Sigmoid colon (tissue), 7 donors: ENCODE data around the gene LPGAT1. TPM values are rescaled to one million over a fixed set of nuclear protein-coding genes. Genes with fewer than 3 reads are reported as not detected.
A peak's percentile ranks its signal among the peaks of the same experiment; 100 is the strongest.
"Not testable (repeated sequence)": the region's sequence is repeated elsewhere in the genome, so short reads cannot be mapped to it uniquely, and the experiment has no call there.

Experiments used
- DNase-seq: peaks from one replicate; pipeline ENCODE4 v3.0.0-alpha.2; 2019
- H3K27ac ChIP-seq, 4 donors: fragments of 200-600 bp; sonication (generic); one replicate each; pipeline ENCODE4 v1.5.1; 2016 to 2019; ENCODE audit warnings: mild to moderate bottlenecking in 1 of 4
- H3K27me3 ChIP-seq, 3 donors: fragments of 200-600 bp; sonication (generic); one replicate each; pipeline ENCODE4 v1.5.1; 2019; ENCODE audit warnings: mild to moderate bottlenecking in 1 of 3
- H3K36me3 ChIP-seq, 4 donors: fragments of 200-600 bp; sonication (generic); one replicate each; pipeline ENCODE4 v1.5.1; 2016 to 2019
- H3K4me1 ChIP-seq, 4 donors: fragments of 200-600 bp; sonication (generic); one replicate each; pipeline ENCODE4 v1.5.1; 2017 to 2019
- H3K4me3 ChIP-seq, 4 donors: fragments of 200-600 bp; sonication (generic); one replicate each; pipeline ENCODE4 v1.5.1; 2017 to 2019; ENCODE audit warnings: mild to moderate bottlenecking in 2 of 4, moderate library complexity in 1 of 4
- H3K9me3 ChIP-seq, 4 donors: fragments of 200-600 bp in 3 of 4; sonication (generic) in 3 of 4; one replicate each; pipeline versions ENCODE4 v1.5.1 to v1.6.1; 2013 to 2019
- EP300 ChIP-seq, 4 donors: sonication (generic); formaldehyde crosslinking; IDR thresholded peaks; one replicate each; pipeline ENCODE4 v1.6.1; 2017; ENCODE audit warnings: antibody characterized with exemption in 4 of 4
- POLR2A ChIP-seq, 2 donors: fragments of 450-650 bp; IDR thresholded peaks; one replicate each; pipeline ENCODE4 v1.6.1; 2016; ENCODE audit warnings: antibody characterized with exemption in 2 of 2, mild to moderate bottlenecking in 2 of 2, moderate library complexity in 2 of 2
- POLR2AphosphoS5 ChIP-seq, 4 donors: sonication (generic); formaldehyde crosslinking; IDR thresholded peaks; one replicate each; pipeline ENCODE4 v1.6.1; 2017; ENCODE audit warnings: antibody characterized with exemption in 4 of 4
- WGBS, 2 donors: extraction: QIAGEN DNeasy Blood & Tissue Kit; methylation state at CpG; one replicate each; pipeline ENCODE4 v1.1.7; 2013; 5-methylcytosine and 5-hydroxymethylcytosine counted together
- intact Hi-C: fragments of 100-400 bp; cut with DNase I; formaldehyde crosslinking; loops from one replicate; pipeline ENCODE4 v1.15.1; 2023
- polyA plus RNA-seq, 3 donors: library from polyadenylated mRNA; stranded (reverse); fragments of 200-250 nt; gene quantifications; one replicate each; pipeline ENCODE4 v1.2.3, GENCODE V29; 2013
- total RNA-seq, 4 donors: library from RNA; depleted of rRNA; stranded (reverse); fragments of >200 nt; gene quantifications; one replicate each; pipeline ENCODE4 v1.1.0, GENCODE V29; 2016
- TF ChIP-seq, protein P1 (sequence below), 4 experiments: fragments of 450-650 bp in 3 of 4; fragments of 200-600 bp in 1 of 4; IDR thresholded peaks; one replicate each; pipeline ENCODE4 v1.5.1; 2016 to 2019; ENCODE audit warnings: antibody characterized with exemption in 4 of 4, mild to moderate bottlenecking in 3 of 4, moderate library complexity in 2 of 4
- donor health status: healthy with polysubstance abuse.
- donor health status: Bipolar disorder and iron deficiency.
- donor health status: healthy.

The LPGAT1 gene
- total and polyA plus RNA-seq, 7 donors = 2.5 to 46.7 (median 26.8) TPM

DNA sequence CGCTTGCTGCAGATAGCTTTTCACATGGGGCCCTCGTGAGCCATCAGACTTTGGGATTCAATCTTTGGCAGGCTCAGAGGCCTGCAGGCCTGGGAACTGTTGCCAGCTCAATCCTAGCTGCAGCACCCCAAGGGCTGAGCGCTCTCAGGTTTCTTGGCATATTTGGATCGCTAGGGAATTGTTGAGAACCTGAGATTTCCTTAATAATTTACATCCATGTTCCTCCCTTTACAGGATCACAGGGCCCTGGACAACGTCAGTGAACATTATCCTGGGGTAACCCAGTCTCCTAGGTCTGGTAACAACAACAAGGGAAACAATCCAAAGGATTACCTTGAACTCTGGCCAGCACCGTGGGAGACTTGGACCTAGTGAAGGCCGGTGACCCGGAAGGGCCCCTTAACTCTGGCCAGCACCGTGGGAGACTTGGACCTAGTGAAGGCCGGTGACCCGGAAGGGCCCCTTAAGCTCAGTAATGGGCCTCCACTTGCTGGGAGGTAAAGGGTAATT lies 105.8 kb downstream of the LPGAT1 start:
- DNase-seq = no peak
- Histone ChIP-seq H3K4me1 (peaks cover 0 to 10% (median 4%) of the 10 kb centered on the region in 4 donors), H3K27me3 (no peaks in the 10 kb centered on the region), H3K36me3 (no peaks in the 10 kb centered on the region), H3K9me3 (no peaks in the 10 kb centered on the region), H3K4me3 (no peak overlapping the region), H3K27ac (no peak overlapping the region)
- no peak for TF ChIP-seq EP300 (IDR thresholded peaks at IDR 0.05)
- TF ChIP-seq POLR2AphosphoS5 (IDR thresholded peaks at IDR 0.05) = peak in 1 of 4 donors; percentile 47
- no peak for TF ChIP-seq POLR2A (IDR thresholded peaks at IDR 0.05)
- TF ChIP-seq, protein P1, sequence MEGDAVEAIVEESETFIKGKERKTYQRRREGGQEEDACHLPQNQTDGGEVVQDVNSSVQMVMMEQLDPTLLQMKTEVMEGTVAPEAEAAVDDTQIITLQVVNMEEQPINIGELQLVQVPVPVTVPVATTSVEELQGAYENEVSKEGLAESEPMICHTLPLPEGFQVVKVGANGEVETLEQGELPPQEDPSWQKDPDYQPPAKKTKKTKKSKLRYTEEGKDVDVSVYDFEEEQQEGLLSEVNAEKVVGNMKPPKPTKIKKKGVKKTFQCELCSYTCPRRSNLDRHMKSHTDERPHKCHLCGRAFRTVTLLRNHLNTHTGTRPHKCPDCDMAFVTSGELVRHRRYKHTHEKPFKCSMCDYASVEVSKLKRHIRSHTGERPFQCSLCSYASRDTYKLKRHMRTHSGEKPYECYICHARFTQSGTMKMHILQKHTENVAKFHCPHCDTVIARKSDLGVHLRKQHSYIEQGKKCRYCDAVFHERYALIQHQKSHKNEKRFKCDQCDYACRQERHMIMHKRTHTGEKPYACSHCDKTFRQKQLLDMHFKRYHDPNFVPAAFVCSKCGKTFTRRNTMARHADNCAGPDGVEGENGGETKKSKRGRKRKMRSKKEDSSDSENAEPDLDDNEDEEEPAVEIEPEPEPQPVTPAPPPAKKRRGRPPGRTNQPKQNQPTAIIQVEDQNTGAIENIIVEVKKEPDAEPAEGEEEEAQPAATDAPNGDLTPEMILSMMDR (IDR thresholded peaks at IDR 0.05) = no peak
- intact Hi-C loops = no loop called here
- WGBS, 2 donors = 79 to 80% methylated on average over 11 of the region's 11 CpGs

GRCh38 chr1:211723273-211723672 lies 107.3 kb downstream of the LPGAT1 start:
- intact Hi-C loops = no loop called here
- H3K27ac ChIP-seq = no peak overlapping the region
- H3K36me3 ChIP-seq = no peaks in the 10 kb centered on the region
- TF ChIP-seq EP300 (IDR thresholded peaks at IDR 0.05) (no peak), POLR2A (IDR thresholded peaks at IDR 0.05) (no peak), POLR2AphosphoS5 (IDR thresholded peaks at IDR 0.05) (no peak)
- TF ChIP-seq, protein P1 (IDR thresholded peaks at IDR 0.05) = no peak
- H3K9me3 ChIP-seq = no peaks in the 10 kb centered on the region
- H3K4me3 ChIP-seq = no peak overlapping the region
- 81 to 87% methylated on average over 5 of the region's 5 CpGs for WGBS, 2 donors
- DNase-seq = no peak
- H3K27me3 ChIP-seq = no peaks in the 10 kb centered on the region
- H3K4me1 ChIP-seq = peaks cover 0 to 10% (median 4%) of the 10 kb centered on the region in 4 donors

DNA sequence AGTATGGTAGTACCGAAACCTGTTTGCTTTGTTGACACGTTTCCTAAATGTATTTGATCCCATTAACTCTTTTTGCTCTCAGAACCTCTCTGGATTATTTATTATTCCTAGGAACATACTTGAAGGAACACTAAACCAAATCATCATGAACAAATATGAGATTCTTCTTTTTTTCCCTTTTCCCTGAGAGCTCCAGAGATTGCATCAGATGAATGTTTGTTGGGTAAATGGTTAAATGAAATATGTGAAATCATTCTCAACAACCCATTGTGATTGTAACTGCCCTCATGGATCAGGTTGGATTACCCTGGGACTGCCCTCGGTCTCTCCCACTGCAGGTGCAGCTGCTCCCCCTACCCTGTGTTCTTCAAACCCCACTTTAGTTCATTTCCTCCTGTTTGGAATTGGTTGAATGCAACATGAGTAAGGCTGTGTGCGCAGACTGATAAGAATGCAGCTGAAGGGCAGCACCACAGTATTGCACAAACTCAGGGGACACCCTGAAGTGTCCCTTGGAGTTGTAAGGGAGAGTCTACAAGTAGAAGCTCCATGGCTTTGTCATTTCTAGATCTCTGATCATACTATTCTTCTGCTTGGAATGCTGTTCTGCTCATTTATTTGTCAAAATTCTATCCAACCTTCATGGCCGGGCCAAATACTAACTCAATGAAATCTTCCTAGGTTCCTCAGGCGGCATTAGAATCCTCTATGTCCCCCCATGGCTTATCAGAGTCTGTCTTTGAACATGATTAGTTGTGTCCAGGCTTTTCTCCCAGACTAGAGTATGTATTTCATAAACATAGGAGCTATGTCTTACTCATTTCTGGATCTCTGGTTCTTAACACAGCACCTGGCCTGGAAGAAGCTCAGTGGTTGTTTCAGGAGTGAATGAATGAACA lies 108.0 kb downstream of the LPGAT1 start:
- WGBS, 2 donors = 92 to 94% methylated on average over 6 of the region's 6 CpGs
- intact Hi-C loops = no loop called here
- no peak for TF ChIP-seq POLR2AphosphoS5 (IDR thresholded peaks at IDR 0.05)
- TF ChIP-seq, protein P1 (IDR thresholded peaks at IDR 0.05) = no peak
- TF ChIP-seq POLR2A (IDR thresholded peaks at IDR 0.05) = no peak
- TF ChIP-seq EP300 (IDR thresholded peaks at IDR 0.05) = no peak
- peaks cover 0 to 10% (median 4%) of the 10 kb centered on the region in 4 donors for H3K4me1 ChIP-seq
- no peaks in the 10 kb centered on the region for H3K36me3 ChIP-seq
- no peak overlapping the region for H3K4me3 ChIP-seq
- no peak overlapping the region for H3K27ac ChIP-seq
- H3K27me3 ChIP-seq = no peaks in the 10 kb centered on the region
- DNase-seq = no peak
- no peaks in the 10 kb centered on the region for H3K9me3 ChIP-seq

GRCh38 chr1:211716555-211716954 lies 114.0 kb downstream of the LPGAT1 start:
- H3K27ac ChIP-seq, H3K4me1 ChIP-seq, H3K27me3 ChIP-seq, H3K4me3 ChIP-seq, H3K9me3 ChIP-seq, H3K36me3 ChIP-seq, intact Hi-C loops, DNase-seq: not testable (repeated sequence)
- 22 to 75% methylated on average over 4 of the region's 4 CpGs for WGBS, 2 donors

- intact Hi-C loops = no loop called here
- WGBS, 2 donors = 71 to 78% methylated on average over 2 of the region's 2 CpGs
- Histone ChIP-seq H3K9me3 (no peaks in the 10 kb centered on the region), H3K36me3 (no peaks in the 10 kb centered on the region), H3K4me1 (no peaks in the 10 kb centered on the region), H3K27ac (no peak overlapping the region), H3K27me3 (no peaks in the 10 kb centered on the region), H3K4me3 (no peak overlapping the region)
- TF ChIP-seq POLR2A (IDR thresholded peaks at IDR 0.05) (no peak), EP300 (IDR thresholded peaks at IDR 0.05) (no peak), POLR2AphosphoS5 (IDR thresholded peaks at IDR 0.05) (no peak)
- TF ChIP-seq, protein P1 (IDR thresholded peaks at IDR 0.05) = no peak
- DNase-seq = no peak
Observed at GRCh38 chr1:211715971-211716370, 114.6 kb downstream of the LPGAT1 start.
